Sigmoid colon (tissue), 4 donors: ENCODE measurements around the gene CTLA4.

ENCODE experiments used
- CTCF ChIP-seq, 4 experiments: fragments of 450-650 bp in 3 of 4; fragments of 200-600 bp in 1 of 4; IDR thresholded peaks; one replicate each; pipeline ENCODE4 v1.5.1; 2016 to 2019; ENCODE audit warnings: antibody characterized with exemption in 4 of 4, mild to moderate bottlenecking in 3 of 4, moderate library complexity in 2 of 4
- EP300 ChIP-seq, 4 donors: sonication (generic); formaldehyde crosslinking; IDR thresholded peaks; one replicate each; pipeline ENCODE4 v1.6.1; 2017; ENCODE audit warnings: antibody characterized with exemption in 4 of 4
- POLR2A ChIP-seq, 2 donors: fragments of 450-650 bp; IDR thresholded peaks; one replicate each; pipeline ENCODE4 v1.6.1; 2016; ENCODE audit warnings: antibody characterized with exemption in 2 of 2, mild to moderate bottlenecking in 2 of 2, moderate library complexity in 2 of 2
- POLR2AphosphoS5 ChIP-seq, 4 donors: sonication (generic); formaldehyde crosslinking; IDR thresholded peaks; one replicate each; pipeline ENCODE4 v1.6.1; 2017; ENCODE audit warnings: antibody characterized with exemption in 4 of 4

- TF ChIP-seq EP300 (IDR thresholded peaks at IDR 0.05) (no peak), CTCF (IDR thresholded peaks at IDR 0.05) (no peak), POLR2A (IDR thresholded peaks at IDR 0.05) (no peak), POLR2AphosphoS5 (IDR thresholded peaks at IDR 0.05) (no peak)
Measured at GRCh38 chr2:203913947-203914346, 46.4 kb downstream of the CTLA4 start.
